Measurements from ENCODE around the gene ARAP3.

- TF ChIP-seq CTCF (optimal IDR thresholded peaks at IDR 0.05 in 1 of 3, IDR thresholded peaks at IDR 0.05 in 1 of 3, conservative IDR thresholded peaks at IDR 0.05 in 1 of 3; ENCODE audit: extremely low read depth in 1 of 3, insufficient read depth in 2 of 3, low read length in 3 of 3) (no peak), EZH2 (IDR thresholded peaks at IDR 0.05; ENCODE audit: low read length) (no peak)
These were observed 40.2 kb upstream of the ARAP3 start for GRCh38 chr5:141722266-141722665.

Measured in keratinocyte (primary cell).